ENCODE results near the gene BIN2. TPM values are rescaled to one million over a fixed set of nuclear protein-coding genes. Genes with fewer than 3 reads are reported as not detected.
A peak's percentile ranks its signal among the peaks of the same experiment; 100 is the strongest.

The BIN2 gene
- total and polyA plus RNA-seq, 9 of the 15 experiments (the other 6 are each of a cell fraction or from before 2014, with no cell fraction given): 0.04 to 0.39 (median 0.25) TPM; not detected in 1

DNA sequence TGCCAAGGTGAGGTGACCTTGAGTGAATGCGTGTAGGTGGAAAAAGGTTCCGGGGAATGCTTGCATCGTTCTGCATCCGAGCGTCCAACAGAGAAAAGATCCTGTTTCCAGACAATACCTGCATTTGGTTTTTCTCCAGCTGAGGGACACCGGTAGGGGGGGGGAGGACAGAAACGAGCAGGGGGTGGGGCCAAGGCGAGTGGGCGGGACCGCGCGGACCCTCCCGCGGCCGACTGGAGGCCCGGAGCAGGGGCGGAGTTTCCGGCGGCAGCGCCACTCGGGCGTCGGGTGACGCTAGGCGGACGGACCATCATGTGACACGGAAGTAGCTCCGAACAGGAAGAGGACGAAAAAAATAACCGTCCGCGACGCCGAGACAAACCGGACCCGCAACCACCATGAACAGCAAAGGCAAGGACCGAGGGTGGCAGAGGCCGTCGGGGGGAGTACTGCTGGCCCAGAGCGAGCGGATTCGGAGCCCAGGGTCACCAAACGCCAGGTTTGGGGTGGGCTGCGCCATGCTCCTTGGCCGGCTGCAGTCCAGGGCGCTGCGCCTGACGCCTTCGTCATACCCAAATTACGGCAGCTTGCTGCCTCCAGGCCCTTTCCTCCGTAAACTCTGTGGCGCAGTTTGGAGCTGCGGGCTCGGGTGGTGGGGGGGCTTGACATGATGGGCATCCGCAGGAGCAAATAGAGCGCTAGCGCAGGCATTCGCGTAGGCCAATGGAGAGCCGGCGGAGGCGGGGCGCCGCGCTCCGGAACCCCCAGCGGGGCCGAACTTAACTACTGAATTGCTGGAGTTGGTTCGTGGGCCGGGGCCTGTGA lies 85.3 kb downstream of the BIN2 start, which contains the start of gene DAZAP2 (continued):
- TF ChIP-seq, protein P1, sequence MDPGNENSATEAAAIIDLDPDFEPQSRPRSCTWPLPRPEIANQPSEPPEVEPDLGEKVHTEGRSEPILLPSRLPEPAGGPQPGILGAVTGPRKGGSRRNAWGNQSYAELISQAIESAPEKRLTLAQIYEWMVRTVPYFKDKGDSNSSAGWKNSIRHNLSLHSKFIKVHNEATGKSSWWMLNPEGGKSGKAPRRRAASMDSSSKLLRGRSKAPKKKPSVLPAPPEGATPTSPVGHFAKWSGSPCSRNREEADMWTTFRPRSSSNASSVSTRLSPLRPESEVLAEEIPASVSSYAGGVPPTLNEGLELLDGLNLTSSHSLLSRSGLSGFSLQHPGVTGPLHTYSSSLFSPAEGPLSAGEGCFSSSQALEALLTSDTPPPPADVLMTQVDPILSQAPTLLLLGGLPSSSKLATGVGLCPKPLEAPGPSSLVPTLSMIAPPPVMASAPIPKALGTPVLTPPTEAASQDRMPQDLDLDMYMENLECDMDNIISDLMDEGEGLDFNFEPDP (CRISPR knock-in tag; IDR thresholded peaks at IDR 0.05): no peak
- TF ChIP-seq ZNF830 (CRISPR knock-in tag; IDR thresholded peaks at IDR 0.05): 0 out of 2 replicates have a peak, but pooled peaks have one; percentile 54
- no peak for TF ChIP-seq ZNF444 (CRISPR knock-in tag; IDR thresholded peaks at IDR 0.05)
- TF ChIP-seq, protein P2, sequence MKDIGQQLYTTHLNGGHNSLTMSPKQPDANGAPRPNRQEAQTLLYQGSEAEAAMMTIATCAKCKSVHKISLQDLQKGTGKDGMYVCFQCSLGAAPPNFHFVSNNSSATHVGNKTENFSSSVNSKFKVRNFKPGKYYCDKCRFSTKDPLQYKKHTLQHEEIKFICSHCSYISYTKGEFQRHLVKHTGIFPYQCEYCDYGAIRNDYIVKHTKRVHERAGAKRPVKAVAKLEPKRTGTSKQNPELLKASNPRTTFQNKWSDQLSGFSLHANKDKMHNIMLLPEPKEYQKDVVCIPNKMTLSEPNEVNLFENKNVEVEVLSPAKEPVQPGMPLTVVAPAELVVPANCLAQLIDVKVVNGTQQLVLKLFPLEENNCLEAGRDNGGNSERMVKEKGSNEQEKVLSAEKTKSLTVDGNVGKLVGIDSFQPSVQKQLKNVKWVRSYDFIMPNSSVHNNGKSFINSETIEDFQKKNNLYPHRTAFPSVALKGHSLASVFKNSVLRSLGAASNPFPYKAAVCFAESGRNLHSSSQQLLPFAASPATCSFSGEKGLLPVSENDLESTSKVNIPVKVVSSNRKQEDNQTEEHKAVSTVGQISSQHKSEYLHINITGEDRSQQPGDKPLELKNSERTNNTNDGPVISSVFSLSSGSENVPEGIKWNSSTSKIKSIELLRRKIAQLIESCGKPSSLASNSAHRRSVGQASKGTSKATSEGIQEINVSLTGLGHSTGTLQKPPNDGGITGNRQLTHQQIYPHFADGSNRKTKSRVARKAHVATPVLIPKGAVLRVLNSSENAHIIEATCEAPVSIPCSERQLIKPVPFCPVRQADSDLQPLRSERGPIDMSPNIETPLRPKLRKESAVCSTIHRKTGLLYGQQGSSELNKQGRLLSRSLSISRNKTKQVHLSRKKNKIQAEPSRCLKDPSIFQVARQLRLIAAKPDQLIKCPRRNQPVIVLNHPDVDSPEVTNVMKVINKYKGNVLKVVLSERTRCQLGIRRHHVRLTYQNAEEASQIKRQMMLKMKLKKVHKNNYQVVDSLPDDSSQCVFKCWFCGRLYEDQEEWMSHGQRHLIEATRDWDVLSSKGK (CRISPR knock-in tag; IDR thresholded peaks at IDR 0.05): no peak
- TF ChIP-seq KLF10 (CRISPR knock-in tag; IDR thresholded peaks at IDR 0.05): no peak
- no peak for TF ChIP-seq EHMT2 (IDR thresholded peaks at IDR 0.05)
- no peak for TF ChIP-seq ZNF696 (CRISPR knock-in tag; conservative IDR thresholded peaks at IDR 0.05)
- TF ChIP-seq CBFA2T3 (IDR thresholded peaks at IDR 0.05): 0 out of 2 replicates have a peak, but pooled peaks have one; percentile 16
- TF ChIP-seq, protein P3, sequence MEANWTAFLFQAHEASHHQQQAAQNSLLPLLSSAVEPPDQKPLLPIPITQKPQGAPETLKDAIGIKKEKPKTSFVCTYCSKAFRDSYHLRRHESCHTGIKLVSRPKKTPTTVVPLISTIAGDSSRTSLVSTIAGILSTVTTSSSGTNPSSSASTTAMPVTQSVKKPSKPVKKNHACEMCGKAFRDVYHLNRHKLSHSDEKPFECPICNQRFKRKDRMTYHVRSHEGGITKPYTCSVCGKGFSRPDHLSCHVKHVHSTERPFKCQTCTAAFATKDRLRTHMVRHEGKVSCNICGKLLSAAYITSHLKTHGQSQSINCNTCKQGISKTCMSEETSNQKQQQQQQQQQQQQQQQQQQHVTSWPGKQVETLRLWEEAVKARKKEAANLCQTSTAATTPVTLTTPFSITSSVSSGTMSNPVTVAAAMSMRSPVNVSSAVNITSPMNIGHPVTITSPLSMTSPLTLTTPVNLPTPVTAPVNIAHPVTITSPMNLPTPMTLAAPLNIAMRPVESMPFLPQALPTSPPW (CRISPR knock-in tag; IDR thresholded peaks at IDR 0.05): peak; percentile 96
- peak; percentile 53; the same call in 1 of the 2 replicates for TF ChIP-seq TRIM28 (IDR thresholded peaks at IDR 0.05)
- TF ChIP-seq TCFL5 (CRISPR knock-in tag; conservative IDR thresholded peaks at IDR 0.05): no peak
- TF ChIP-seq FOXP1 (CRISPR knock-in tag; IDR thresholded peaks at IDR 0.05): peak; percentile 96
- peak; percentile 79; the same call in 1 of the 2 replicates for TF ChIP-seq PML (IDR thresholded peaks at IDR 0.05; ENCODE audit: low read length)

All from K562 (cell line).